CD4-positive, alpha-beta T cell treated with Interleukin-10 for 1 hour (primary cell): ENCODE data around the gene TRIM36.

Experiments
- DNase-seq: peaks from one replicate; pipeline ENCODE4 v3.0.0-alpha.2; 2020

The TRIM36 gene

GRCh38 chr5:115166744-115167393, 2.8 kb downstream of the TRIM36 start:
- DNase-seq = no peak

GRCh38 chr5:115165790-115166189, 3.9 kb downstream of the TRIM36 start:
- DNase-seq = no peak

- DNase-seq = no peak
These were observed 8.7 kb downstream of the TRIM36 start for GRCh38 chr5:115160975-115161475.

- no peak for DNase-seq
These were observed 18.4 kb downstream of the TRIM36 start for GRCh38 chr5:115151208-115151805.

GRCh38 chr5:115150512-115150911, 19.2 kb downstream of the TRIM36 start:
- no peak for DNase-seq

- no peak for DNase-seq
These were observed 22.7 kb downstream of the TRIM36 start for GRCh38 chr5:115147052-115147451.

GRCh38 chr5:115136294-115136693, 33.4 kb downstream of the TRIM36 start:
- DNase-seq = no peak

GRCh38 chr5:115132465-115132864, 37.2 kb downstream of the TRIM36 start:
- DNase-seq = no peak

GRCh38 chr5:115126303-115126702, 43.4 kb downstream of the TRIM36 start:
- no peak for DNase-seq

- no peak for DNase-seq
These were observed 45.0 kb downstream of the TRIM36 start for GRCh38 chr5:115124741-115125140.

- DNase-seq = no peak
These were observed 53.7 kb downstream of the TRIM36 start for GRCh38 chr5:115116001-115116400.

GRCh38 chr5:115109840-115110239, 59.9 kb downstream of the TRIM36 start:
- DNase-seq = no peak

GRCh38 chr5:115109356-115109755, 60.4 kb downstream of the TRIM36 start:
- no peak for DNase-seq

GRCh38 chr5:115100319-115100955, 69.3 kb downstream of the TRIM36 start:
- no peak for DNase-seq

GRCh38 chr5:115098041-115098702, 71.5 kb downstream of the TRIM36 start:
- DNase-seq = peak; percentile 40

GRCh38 chr5:115097236-115097635, 72.5 kb downstream of the TRIM36 start:
- no peak for DNase-seq

GRCh38 chr5:115096034-115096769, 73.5 kb downstream of the TRIM36 start:
- no peak for DNase-seq

GRCh38 chr5:115087951-115088350, 81.8 kb downstream of the TRIM36 start:
- DNase-seq = no peak

- no peak for DNase-seq
These were observed 83.2 kb downstream of the TRIM36 start for GRCh38 chr5:115086473-115086872.

GRCh38 chr5:115084246-115084793, 85.4 kb downstream of the TRIM36 start:
- DNase-seq = no peak

GRCh38 chr5:115079924-115080623, 89.6 kb downstream of the TRIM36 start:
- DNase-seq = no peak
